ENCODE results near the gene PDE7B. TPM values are rescaled to one million over a fixed set of nuclear protein-coding genes. Genes with fewer than 3 reads are reported as not detected.
"Not testable (repeated sequence)": the region's sequence is repeated elsewhere in the genome, so short reads cannot be mapped to it uniquely, and the experiment has no call there.

Gene PDE7B
- total RNA-seq, 2 donors from 2014 or later = 0.27 to 0.93 TPM

DNA sequence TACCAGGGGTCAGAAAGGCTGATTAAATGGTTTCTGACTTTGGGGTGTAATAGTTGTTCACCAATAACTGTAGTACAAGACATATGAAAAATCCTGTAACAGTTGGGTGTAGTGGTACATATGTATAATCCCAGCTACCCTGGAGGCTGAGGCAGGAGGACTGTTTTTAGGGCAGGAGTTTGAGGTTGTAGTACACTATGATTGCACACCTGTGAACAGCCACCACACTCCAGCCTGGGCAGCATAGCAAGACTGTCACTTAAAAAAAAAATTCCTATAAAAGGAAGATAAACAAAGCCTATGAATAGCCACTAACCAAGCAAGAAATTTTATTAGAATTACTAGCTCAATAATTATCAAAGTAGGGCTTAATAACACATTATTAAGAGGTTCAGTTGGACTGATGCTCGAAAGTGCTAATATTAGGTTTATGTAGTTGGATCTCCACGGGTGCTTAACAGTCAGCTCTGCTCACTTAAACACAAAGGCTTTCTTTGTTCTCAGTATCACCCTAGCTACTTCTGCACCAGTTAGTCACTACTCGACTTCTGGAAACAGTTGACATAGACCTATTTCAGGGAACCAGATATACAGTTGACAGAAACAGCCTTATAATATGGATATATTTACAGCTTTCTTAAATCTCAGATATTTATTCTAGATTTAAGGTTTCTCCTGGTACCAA is 285.6 kb downstream of the PDE7B start:
- ATAC-seq = no peak
- H3K36me3 Mint-ChIP-seq = peaks cover 0 to 7% of the 10 kb centered on the region in 2 donors
- no peak overlapping the region for H3K27ac Mint-ChIP-seq
- no peak for DNase-seq (ENCODE audit: low spot score in 2 of 2)
- H3K9me3 Mint-ChIP-seq = peaks cover 6% of the 10 kb centered on the region in 2 donors

DNA sequence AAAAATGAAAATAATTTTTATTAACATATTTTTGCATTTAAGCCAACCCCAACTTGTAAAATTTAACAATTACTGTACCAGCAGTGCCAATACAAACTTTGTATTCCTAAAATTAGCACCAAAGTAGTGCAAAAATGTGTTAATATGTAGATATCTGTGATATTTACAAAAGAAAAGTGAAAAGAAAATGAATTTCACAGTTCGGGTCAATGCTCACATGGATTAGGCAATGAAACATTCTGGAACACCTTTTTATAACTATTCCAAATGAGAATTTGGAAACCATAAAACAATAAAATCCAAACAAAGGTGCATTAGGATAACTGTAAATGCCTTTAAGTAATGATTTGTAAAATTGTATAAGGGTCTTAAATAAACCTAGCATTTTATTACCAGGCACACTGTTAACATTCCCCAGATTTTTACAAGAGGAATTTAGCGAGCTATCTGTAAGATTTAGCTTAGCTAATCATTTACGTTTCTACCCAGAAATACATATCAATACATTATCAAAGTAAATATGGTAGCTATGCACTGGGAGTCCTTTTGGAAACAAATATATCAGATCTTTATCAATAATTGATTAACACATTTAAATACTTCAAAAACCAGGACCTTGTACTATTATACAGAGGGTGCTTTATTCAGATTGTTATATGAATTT is 286.4 kb downstream of the PDE7B start:
- DNase-seq (ENCODE audit: low spot score in 2 of 2) (no peak), ATAC-seq (no peak)
- H3K36me3 Mint-ChIP-seq = peaks cover 0 to 8% of the 10 kb centered on the region in 2 donors
- no peak overlapping the region for H3K27ac Mint-ChIP-seq
- H3K9me3 Mint-ChIP-seq = peaks cover 6 to 7% of the 10 kb centered on the region in 2 donors

DNA sequence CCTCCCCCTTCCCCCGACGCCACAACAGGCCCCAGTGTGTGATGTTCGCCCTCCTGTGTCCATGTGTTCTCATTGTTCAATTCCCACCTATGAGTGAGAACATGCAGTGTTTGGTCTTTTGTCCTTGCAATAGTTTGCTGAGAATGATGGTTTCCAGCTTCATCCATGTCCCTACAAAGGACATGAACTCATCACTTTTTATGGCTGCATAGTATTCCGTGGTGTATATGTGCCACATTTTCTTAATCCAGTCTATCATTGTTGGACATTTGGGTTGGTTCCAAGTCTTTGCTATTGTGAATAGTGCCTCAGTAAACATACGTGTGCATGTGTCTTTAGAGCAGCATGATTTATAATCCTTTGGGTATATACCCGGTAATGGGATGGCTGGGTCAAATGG is 287.6 kb downstream of the PDE7B start:
- not testable (repeated sequence) for H3K36me3 Mint-ChIP-seq; DNase-seq (ENCODE audit: low spot score in 2 of 2); H3K27ac Mint-ChIP-seq; ATAC-seq; H3K9me3 Mint-ChIP-seq

DNA sequence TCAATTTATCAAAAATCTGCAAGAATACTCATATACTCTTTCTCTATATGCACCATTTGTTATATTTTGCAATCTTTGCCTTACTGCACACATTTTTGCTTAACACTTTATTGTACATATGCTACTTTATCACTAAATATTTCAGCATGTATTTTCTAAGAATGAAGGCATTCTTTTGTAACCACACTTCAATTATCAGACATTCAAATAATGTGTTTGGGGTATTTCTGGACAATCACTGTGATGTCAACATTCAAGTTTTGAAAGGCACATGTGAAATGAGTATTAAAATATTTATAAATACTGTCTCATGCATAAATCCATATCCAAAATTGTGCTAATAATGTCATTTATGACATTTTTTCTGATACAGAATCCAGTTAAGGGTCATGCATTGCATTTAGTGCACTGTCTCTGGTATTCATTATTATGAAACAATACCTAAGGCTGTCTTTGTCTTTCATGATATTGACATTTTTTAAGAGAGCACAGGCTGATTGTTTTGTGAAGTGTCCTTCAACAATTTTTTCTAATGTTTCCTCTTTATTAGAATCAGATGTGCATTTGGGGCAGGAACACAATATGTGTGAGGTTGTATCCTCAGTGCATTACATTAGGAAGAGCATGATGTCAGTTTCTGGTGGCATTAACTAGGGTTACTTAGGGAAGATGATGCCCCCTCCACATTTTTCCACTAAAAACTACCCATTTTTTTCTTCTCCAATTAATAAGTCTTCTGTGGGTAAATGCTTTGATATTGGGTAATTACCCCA is 292.9 kb downstream of the PDE7B start:
- no peak overlapping the region for H3K27ac Mint-ChIP-seq
- H3K36me3 Mint-ChIP-seq = peaks cover 0 to 8% of the 10 kb centered on the region in 2 donors
- no peak for DNase-seq (ENCODE audit: low spot score in 2 of 2)
- H3K9me3 Mint-ChIP-seq = peaks cover 6 to 7% of the 10 kb centered on the region in 2 donors
- no peak for ATAC-seq

DNA sequence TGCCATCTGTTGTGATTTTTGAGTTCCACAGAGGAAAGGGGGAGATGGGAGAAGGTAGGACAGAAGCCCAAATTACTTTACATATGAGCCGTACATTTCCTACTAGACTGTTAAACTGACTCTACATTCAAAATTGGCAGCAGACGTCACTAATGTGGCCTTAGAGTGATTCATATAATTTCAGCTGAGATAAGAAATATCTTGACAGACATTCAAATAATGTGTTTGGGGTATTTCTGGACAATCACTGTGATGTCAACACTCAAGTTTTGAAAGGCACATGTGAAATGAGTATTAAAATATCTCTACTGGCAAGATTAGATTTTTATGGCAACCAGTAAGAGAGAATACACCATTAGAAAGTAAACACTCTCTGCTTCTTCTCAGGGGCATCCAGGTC is 294.6 kb downstream of the PDE7B start:
- Mint-ChIP-seq H3K9me3 (peaks cover 6 to 7% of the 10 kb centered on the region in 2 donors), H3K27ac (no peak overlapping the region), H3K36me3 (peaks cover 0 to 8% of the 10 kb centered on the region in 2 donors)
- DNase-seq (ENCODE audit: low spot score in 2 of 2) = no peak
- no peak for ATAC-seq

DNA sequence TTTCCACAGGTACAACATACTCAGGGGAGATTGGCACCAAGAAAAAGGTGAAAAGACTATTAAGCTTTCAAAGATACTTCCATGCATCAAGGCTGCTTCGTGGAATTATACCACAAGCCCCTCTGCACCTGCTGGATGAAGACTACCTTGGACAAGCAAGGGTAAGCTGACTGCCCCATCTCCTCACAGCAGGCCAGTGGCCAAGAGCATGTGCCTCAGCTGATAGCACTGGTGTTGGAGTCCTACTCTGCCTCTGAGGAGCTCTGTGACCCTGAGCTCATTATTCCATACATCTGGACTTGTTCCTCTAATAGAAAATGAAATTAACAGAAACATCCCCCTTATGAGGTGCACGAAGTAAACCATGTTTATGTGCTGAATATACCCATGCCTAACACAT is 295.8 kb downstream of the PDE7B start:
- no peak overlapping the region for H3K27ac Mint-ChIP-seq
- DNase-seq (ENCODE audit: low spot score in 2 of 2) (no peak), ATAC-seq (no peak)
- H3K36me3 Mint-ChIP-seq = no peaks in the 10 kb centered on the region
- no peaks in the 10 kb centered on the region for H3K9me3 Mint-ChIP-seq

DNA sequence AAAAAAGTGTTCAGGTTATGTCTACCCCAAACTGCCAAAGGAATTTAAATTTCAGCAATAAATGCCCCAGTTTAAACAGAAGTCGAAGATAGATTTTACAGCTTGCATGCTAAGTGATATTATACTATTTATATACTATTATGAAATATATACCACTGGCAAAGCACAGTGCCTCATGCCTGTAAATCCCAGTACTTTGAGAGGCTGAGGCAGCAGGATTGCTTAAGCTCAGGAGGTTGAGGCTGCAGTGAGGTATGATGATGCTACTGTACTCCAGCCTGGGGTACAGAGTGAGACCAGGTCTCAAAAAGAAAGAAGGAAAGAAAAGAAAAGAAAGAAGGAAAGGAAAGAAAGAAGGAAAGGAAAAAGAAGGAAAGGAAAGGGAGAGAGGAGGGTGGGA is 296.6 kb downstream of the PDE7B start:
- no peaks in the 10 kb centered on the region for H3K9me3 Mint-ChIP-seq
- DNase-seq (ENCODE audit: low spot score in 2 of 2) (no peak), ATAC-seq (no peak)
- H3K27ac Mint-ChIP-seq = no peak overlapping the region
- H3K36me3 Mint-ChIP-seq = no peaks in the 10 kb centered on the region

DNA sequence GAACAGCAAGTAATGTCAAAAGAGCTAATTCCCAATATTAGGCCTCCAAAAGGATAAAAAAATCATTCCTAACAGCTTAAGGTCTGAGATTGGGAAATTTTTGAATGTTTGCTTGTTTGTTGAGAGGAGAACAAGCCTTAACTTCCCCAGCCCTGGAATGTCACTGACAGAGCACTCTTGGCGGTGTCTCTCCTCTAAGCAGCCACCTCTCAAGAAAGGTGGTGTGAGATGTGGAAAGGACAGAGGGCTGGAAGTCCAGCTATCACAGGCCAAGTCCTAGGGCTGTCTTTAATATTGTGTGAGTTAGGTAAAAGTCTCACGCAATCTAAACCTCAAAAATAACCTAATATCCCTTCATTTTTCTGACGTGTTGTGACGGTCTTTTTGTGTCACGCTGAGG is 297.0 kb downstream of the PDE7B start:
- Mint-ChIP-seq H3K36me3 (no peaks in the 10 kb centered on the region), H3K27ac (no peak overlapping the region), H3K9me3 (no peaks in the 10 kb centered on the region)
- ATAC-seq = no peak
- no peak for DNase-seq (ENCODE audit: low spot score in 2 of 2)

DNA sequence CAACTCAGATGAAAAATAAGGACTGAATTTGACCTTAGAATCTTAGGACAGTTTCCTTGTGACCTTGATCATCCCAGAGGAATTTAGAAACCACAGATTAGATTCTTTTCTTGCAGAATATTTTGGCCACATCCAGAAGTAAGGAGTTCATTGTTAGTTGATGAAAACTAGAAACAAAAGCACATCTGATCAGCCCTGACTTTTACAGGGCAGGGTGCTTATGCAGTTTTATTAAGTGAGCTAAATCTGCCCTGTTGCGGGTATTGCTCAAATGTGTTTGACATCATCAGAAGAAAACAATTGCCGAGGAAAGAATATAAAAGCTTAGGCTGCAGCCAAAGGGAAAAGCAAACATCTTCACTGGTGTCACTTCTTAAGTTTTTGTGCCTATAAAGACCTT is 297.8 kb downstream of the PDE7B start:
- Mint-ChIP-seq H3K9me3 (no peaks in the 10 kb centered on the region), H3K27ac (no peak overlapping the region), H3K36me3 (no peaks in the 10 kb centered on the region)
- ATAC-seq (no peak), DNase-seq (ENCODE audit: low spot score in 2 of 2) (no peak)

DNA sequence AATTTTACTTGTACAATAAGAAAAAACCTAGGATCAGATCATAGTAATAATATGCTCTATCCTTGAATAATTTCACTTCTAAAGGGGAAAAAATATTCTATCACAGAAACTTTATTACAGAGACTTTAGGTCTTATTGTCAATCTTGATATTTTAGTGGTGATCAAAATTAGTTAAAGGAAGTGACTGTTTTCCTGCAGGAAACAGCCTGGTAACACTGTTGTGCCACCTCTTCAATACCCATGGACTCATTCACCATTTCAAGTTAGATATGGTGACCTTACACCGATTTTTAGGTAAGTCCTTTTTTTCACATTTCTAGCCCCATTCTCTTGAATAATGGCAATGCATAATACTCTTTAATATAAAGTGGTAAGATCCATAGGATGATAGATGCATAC is 299.5 kb downstream of the PDE7B start:
- H3K36me3 Mint-ChIP-seq = no peaks in the 10 kb centered on the region
- no peaks in the 10 kb centered on the region for H3K9me3 Mint-ChIP-seq
- H3K27ac Mint-ChIP-seq = no peak overlapping the region
- DNase-seq (ENCODE audit: low spot score in 2 of 2) (no peak), ATAC-seq (no peak)

DNA sequence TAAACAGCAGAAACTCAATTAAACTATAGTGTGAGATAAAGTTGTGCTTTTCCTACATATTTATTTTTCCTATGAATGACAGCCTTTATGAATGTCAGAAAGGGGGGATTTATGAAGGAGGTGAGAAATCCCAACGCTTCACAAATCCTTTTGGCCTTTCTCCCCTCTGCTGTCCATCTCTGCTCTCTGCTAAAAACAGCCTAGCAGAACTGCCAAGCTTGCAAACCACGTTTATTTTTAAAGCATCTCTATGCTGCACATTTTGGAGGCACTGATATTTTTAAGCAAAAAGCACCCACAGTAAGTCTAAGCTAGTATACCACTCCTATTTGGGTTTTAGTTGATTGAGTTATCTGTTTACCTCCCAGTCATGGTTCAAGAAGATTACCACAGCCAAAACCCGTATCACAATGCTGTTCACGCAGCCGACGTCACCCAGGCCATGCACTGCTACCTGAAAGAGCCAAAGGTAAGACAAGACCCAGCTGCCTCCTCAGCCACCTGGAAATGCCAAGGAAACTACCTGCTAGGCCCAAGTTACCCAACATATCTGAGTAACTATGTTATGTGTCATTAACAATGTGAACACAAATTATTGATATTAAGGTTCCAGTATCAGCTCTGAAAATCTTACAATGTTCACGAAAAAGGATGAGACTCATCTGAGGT is 302.3 kb downstream of the PDE7B start:
- DNase-seq (ENCODE audit: low spot score in 2 of 2) = no peak
- no peak for ATAC-seq
- no peaks in the 10 kb centered on the region for H3K36me3 Mint-ChIP-seq
- no peaks in the 10 kb centered on the region for H3K9me3 Mint-ChIP-seq
- no peak overlapping the region for H3K27ac Mint-ChIP-seq

DNA sequence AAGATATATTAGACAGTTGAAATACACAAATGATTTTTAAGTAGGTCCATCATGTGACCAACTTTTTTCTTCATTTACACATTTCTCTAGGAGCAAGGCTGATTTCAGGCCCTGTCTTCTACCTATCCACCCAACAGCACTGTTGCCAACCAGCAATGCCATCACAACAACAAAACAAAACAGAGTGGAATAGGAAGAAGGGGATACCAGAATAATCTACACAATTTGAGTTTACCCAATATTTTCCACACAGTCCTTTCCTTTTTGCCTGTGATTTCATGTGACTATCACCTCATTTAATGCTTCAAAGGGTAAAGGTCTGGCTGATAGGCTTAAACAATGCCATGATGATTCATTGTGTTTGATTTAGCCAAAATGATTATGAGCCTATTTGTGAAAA is 303.7 kb downstream of the PDE7B start:
- no peak for ATAC-seq
- Mint-ChIP-seq H3K27ac (no peak overlapping the region), H3K36me3 (no peaks in the 10 kb centered on the region), H3K9me3 (no peaks in the 10 kb centered on the region)
- no peak for DNase-seq (ENCODE audit: low spot score in 2 of 2)

DNA sequence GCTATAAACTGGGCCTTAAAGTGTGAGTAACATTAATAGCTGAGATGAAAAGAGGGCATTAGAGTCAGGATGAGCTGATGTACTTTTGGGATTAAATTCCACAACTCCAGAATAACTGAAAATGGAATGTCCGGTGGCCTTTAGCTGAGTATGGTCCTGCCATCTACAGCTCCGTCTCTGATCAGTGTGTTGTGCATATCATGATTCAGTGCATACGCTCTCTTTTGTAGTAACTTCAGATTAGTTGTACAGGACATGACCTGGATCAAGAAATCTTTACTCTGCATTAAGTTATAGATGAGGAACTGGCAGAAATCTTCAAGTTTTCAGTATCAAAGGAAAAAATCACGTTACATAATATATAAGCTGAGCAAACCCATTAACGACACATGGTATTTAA is 306.2 kb downstream of the PDE7B start:
- DNase-seq (ENCODE audit: low spot score in 2 of 2) (no peak), ATAC-seq (no peak)
- H3K36me3 Mint-ChIP-seq = peaks cover 0 to 10% of the 10 kb centered on the region in 2 donors
- H3K27ac Mint-ChIP-seq = no peak overlapping the region
- peaks cover 0 to 7% of the 10 kb centered on the region in 2 donors for H3K9me3 Mint-ChIP-seq

DNA sequence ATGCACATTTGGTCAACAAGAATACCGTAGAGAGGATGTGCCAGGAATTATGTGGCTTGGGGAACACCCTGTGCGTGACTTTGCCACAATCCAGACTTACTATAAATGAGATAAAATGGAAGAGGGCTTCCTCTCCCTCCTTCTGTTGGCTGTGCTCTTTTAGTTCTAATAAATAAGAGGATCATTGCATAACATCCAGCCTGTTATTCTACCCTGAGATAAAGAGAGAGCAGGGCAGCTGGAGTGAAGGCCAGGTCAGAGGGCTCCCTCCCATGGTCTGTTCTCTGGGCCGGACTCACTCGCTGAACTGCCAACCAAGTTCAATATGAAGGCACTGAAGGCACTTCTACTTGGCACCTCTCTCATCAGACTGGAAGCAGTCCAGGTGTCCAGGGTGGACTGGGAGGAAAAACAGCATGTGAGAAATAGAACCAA is 306.9 kb downstream of the PDE7B start:
- DNase-seq (ENCODE audit: low spot score in 2 of 2) (no peak), ATAC-seq (no peak)
- H3K36me3 Mint-ChIP-seq = peaks cover 0 to 12% of the 10 kb centered on the region in 2 donors
- H3K9me3 Mint-ChIP-seq = peaks cover 0 to 7% of the 10 kb centered on the region in 2 donors
- no peak overlapping the region for H3K27ac Mint-ChIP-seq

DNA sequence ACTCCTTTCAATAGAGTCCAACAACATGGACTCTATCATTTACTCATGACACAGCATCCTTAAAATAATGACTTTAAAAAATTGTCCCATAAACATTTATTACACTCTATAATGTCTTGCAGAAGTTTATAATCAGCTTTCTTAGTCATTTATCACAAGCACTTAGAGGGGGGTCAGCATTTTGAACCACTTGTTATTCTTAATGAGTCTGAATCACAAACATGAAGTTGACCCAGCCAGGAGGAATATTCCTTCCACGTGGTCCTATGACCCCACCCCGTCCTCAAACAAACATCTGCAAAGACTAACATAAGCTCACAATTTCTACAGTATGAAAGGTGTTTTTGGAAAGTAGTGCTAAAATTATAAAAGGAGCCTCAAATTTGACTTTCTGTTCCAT is 307.5 kb downstream of the PDE7B start:
- ATAC-seq (no peak), DNase-seq (ENCODE audit: low spot score in 2 of 2) (no peak)
- Mint-ChIP-seq H3K36me3 (peaks cover 0 to 12% of the 10 kb centered on the region in 2 donors), H3K9me3 (peaks cover 0 to 7% of the 10 kb centered on the region in 2 donors), H3K27ac (no peak overlapping the region)

DNA sequence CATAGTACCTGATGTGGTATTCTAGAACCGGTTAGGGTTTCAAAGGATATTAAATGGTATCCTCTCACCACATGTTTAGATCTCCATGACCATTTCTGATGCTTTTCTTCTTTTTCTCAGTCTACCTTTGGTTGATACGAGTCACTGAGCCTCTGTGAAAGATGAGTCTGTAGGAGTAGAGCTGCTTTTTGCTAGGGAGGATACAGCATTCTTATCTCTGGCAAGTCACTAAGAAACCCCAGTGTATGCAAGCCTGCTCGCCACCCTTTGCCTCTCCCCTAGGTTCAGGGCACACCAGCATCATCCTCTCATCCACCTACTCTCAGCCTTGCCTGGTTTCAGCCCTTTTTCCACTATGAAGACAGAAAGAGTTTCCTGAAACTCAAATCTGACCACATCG is 308.7 kb downstream of the PDE7B start:
- no peak for DNase-seq (ENCODE audit: low spot score in 2 of 2)
- Mint-ChIP-seq H3K36me3 (peaks cover 0 to 12% of the 10 kb centered on the region in 2 donors), H3K9me3 (peaks cover 0 to 7% of the 10 kb centered on the region in 2 donors), H3K27ac (no peak overlapping the region)
- peak in 1 of 2 donors; percentile 62 for ATAC-seq

DNA sequence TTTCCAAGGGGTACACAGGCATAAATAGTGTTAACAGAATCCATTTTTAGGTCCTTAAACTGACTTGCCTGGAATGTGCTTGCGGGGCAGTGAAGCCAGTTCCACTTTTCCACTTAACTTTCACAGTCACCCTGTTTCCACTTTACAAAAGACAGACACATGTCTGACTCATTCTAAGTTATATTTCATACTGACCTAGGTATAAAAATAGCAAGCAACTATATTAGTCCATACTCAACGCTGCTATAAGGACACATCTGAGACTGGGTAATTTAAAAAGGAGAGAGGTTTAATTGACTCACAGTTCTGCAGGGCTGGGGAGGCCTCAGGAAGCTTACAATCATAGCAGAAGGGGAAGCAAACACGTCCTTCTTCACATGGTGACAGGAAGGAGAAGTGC is 310.4 kb downstream of the PDE7B start:
- DNase-seq (ENCODE audit: low spot score in 2 of 2) (no peak), ATAC-seq (peak in 1 of 2 donors; percentile 68)
- Mint-ChIP-seq H3K9me3 (peaks cover 2 to 10% of the 10 kb centered on the region in 2 donors), H3K27ac (no peak overlapping the region), H3K36me3 (peaks cover 2 to 14% of the 10 kb centered on the region in 2 donors)

Data from activated naive CD4-positive, alpha-beta T cell treated with anti-CD3 and anti-CD28 coated beads, Interleukin-2, amount 50 U/mL, for 72 hours (primary cell).